Panc1 (cell line): ENCODE results near the gene RCN1. TPM values are rescaled to one million over a fixed set of nuclear protein-coding genes. Genes with fewer than 3 reads are reported as not detected.

Experiments used
- ATAC-seq: fragments of 200-7000 bp; cut with Tn5 transposase; 2 replicates; pipeline ENCODE4 v1.9.1; 2020; ENCODE audit warnings: mild to moderate bottlenecking, moderate library complexity
- BruUV-seq: library from RNA; stranded (reverse); fragments of 400-500 nt; replicated peaks from 2 replicates; lab custom pipeline; 2021; lab: Mats Ljungman, UMichigan
- CTCF ChIA-PET: fragments of 300-600 bp; sonication (Branson Sonifier 250); formaldehyde crosslinking; loops from one replicate; lab custom pipeline; 2022; ENCODE audit warnings: antibody characterized with exemption; lab: Charles Lee
- POLR2A ChIA-PET: fragments of 300-600 bp; sonication (Branson Sonifier 250); formaldehyde crosslinking; loops from one replicate; lab custom pipeline; 2022; ENCODE audit warnings: antibody characterized with exemption; lab: Charles Lee
- DNase-seq: peaks from one replicate; pipeline ENCODE4 v3.0.0-alpha.2; 2010; ENCODE audit warnings: low read depth, low spot score
- H3K27ac ChIP-seq: 2 replicates; pipeline ENCODE4 v1.5.1; 2011; ENCODE audit warnings: mild to moderate bottlenecking, low read length, inconsistent platforms
- H3K27me3 ChIP-seq: fragments of 200-500 bp; sonication (Bioruptor generic); 2 replicates; pipeline ENCODE4 v1.6.0; 2014; ENCODE audit warnings: low read length, inconsistent platforms; ENCODE audit not compliant: control insufficient read depth, insufficient read depth
- H3K36me3 ChIP-seq: fragments of 200-500 bp; sonication (Bioruptor generic); 2 replicates; pipeline ENCODE4 v1.5.1; 2014; ENCODE audit warnings: inconsistent platforms, mild to moderate bottlenecking, low read length, moderate library complexity; ENCODE audit not compliant: control insufficient read depth, insufficient read depth
- H3K4me1 ChIP-seq: 2 replicates; pipeline ENCODE4 v1.5.1; 2011; ENCODE audit warnings: inconsistent platforms, mild to moderate bottlenecking, low read length, moderate library complexity; ENCODE audit not compliant: control insufficient read depth, insufficient read depth
- H3K4me3 ChIP-seq, 2 experiments: 2 replicates each; pipeline ENCODE4 v1.5.1; 2011 to 2012; ENCODE audit warnings: low read depth in 2 of 2, low read length in 2 of 2, mild to moderate bottlenecking in 2 of 2, inconsistent platforms in 1 of 2, moderate library complexity in 1 of 2
- H3K9me3 ChIP-seq: fragments of 200-500 bp; sonication (Bioruptor generic); 2 replicates; pipeline ENCODE4 v1.5.1; 2014; ENCODE audit warnings: low read depth, mild to moderate bottlenecking, inconsistent platforms, low read length, moderate library complexity; ENCODE audit not compliant: control insufficient read depth, insufficient read depth
- CTCF ChIP-seq: fragments of 450-650 bp; IDR thresholded peaks from 2 replicates; pipeline ENCODE4 v1.5.1; 2017; ENCODE audit warnings: mild to moderate bottlenecking
- POLR2AphosphoS5 ChIP-seq: IDR thresholded peaks from 2 replicates; pipeline ENCODE4 v1.6.1; 2012; ENCODE audit warnings: mild to moderate bottlenecking, low read depth, low read length, moderate library complexity
- REST ChIP-seq, 2 experiments: IDR thresholded peaks; 2 replicates each; pipeline ENCODE4 v1.6.1; 2011 to 2012; ENCODE audit warnings: low read depth in 2 of 2, control low read depth in 1 of 2, low read length in 1 of 2, mild to moderate bottlenecking in 1 of 2, moderate library complexity in 1 of 2; ENCODE audit not compliant: insufficient read depth in 1 of 2
- SIN3A ChIP-seq: IDR thresholded peaks from 2 replicates; pipeline ENCODE4 v1.6.1; 2012; ENCODE audit warnings: low read depth, mild to moderate bottlenecking, low read length, moderate library complexity, borderline replicate concordance; ENCODE audit not compliant: insufficient read depth
- TCF7L2 ChIP-seq: IDR thresholded peaks from 2 replicates; pipeline ENCODE4 v1.6.1; 2011; ENCODE audit warnings: mild to moderate bottlenecking, low read depth, low read length, inconsistent platforms
- in situ Hi-C: cut with HindIII; loops from 2 replicates; pipeline ENCODE4 v1.10.0; 2016; ENCODE audit warnings: low sequenced_read_pairs, low pct_unique_long_range_greater_than_20kb
- intact Hi-C: fragments of 100-400 bp; cut with micrococcal nuclease; formaldehyde crosslinking; loops from one replicate; pipeline ENCODE4 v1.10.0; 2022; ENCODE audit not compliant: unreplicated experiment
- total RNA-seq: library from RNA; stranded (reverse); gene quantifications from one replicate; pipeline ENCODE4 v1.2.1, GENCODE V29; 2021; ENCODE audit not compliant: unreplicated experiment

Gene RCN1
- total RNA-seq, 1 experiment from 2014 or later = 120 TPM

DNA sequence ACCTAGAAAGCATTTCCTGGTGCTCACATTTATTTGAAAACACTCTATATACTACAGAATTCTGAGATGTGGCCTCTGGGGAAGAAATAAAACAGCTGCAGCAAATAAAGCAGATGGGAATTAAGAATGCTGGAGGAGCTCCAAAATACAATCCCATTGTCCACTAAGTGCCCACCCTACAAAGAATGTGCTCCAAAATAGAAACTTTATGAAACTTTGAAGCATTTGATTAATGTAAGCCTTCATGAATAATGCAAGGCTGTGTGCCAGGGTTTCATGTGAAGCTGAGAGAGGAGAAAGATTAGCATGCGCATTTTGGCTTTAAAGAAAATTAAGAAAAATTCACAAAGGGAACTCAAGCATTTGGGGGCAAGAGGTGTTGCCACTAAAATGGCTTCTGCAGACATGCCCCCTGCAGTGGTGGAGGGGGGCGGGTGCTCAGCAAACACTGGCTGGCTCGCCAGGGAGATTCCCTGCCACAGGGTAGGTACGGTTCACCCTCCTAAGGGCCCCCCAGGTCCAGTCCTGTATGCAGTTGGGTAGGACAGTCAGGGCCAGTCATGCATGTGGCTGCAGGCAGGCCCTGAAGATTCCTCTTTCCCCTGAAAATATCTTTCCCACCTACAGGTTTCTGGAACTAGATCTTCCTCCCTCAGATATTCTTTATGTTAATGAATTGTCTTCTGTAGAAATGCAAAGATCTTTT lies 46.6 kb upstream of the RCN1 start:
- Histone ChIP-seq H3K4me3 (no peak overlapping the region), H3K36me3 (no peaks in the 10 kb centered on the region), H3K27me3 (peaks cover 9% of the 10 kb centered on the region), H3K9me3 (no peaks in the 10 kb centered on the region), H3K27ac (no peak overlapping the region), H3K4me1 (no peaks in the 10 kb centered on the region)
- in situ Hi-C loops (no loop called here), intact Hi-C loops (no loop called here)
- POLR2A ChIA-PET = no interaction called here
- TF ChIP-seq POLR2AphosphoS5 (no peak), TCF7L2 (no peak)
- no peak for ATAC-seq
- DNase-seq = no peak
- CTCF ChIA-PET = no interaction called here
- BruUV-seq = no TSS peak

- CTCF ChIA-PET = no interaction called here
- no peak overlapping the region for H3K4me3 ChIP-seq
- no TSS peak for BruUV-seq
- no peaks in the 10 kb centered on the region for H3K4me1 ChIP-seq
- H3K27ac ChIP-seq = no peak overlapping the region
- in situ Hi-C loops = no loop called here
- POLR2A ChIA-PET = no interaction called here
- ATAC-seq = no peak
- H3K27me3 ChIP-seq = peaks cover 9% of the 10 kb centered on the region
- H3K9me3 ChIP-seq = no peaks in the 10 kb centered on the region
- TF ChIP-seq CTCF (no peak), REST (IDR thresholded peaks at IDR 0.05; ENCODE audit: insufficient read depth in 1 of 2, low read depth in 2 of 2, low read length in 1 of 2) (no peak), POLR2AphosphoS5 (no peak), TCF7L2 (no peak), SIN3A (no peak)
- no peak for DNase-seq
- intact Hi-C loops = no loop called here
- H3K36me3 ChIP-seq = no peaks in the 10 kb centered on the region
Observed at GRCh38 chr11:32045456-32045855, 45.4 kb upstream of the RCN1 start.

DNA sequence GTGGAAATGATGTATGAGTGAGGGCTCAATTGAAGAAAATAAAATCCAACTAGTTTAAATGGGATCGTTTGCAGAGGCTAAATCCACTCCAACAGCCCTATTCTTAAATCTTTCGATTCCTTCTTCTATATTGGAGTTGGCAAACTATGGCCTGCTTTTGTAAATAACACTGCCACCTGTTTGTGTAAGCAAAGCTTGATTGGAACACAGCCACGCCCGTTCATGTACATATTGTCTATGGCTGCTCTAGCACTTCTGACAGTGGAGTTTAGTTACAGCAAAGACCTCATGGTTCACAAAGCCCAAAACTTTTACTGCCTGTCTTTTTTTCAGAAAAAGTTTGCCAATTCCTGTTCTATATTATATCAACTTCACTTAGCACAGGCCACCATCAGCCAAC lies 40.6 kb upstream of the RCN1 start:
- intact Hi-C loops (loop anchor here (10.0 kb wide), 1 partner anchor 245 kb away; no protein-coding TSS in a partner anchor), in situ Hi-C loops (no loop called here)
- POLR2A ChIA-PET = no interaction called here
- Histone ChIP-seq H3K36me3 (no peaks in the 10 kb centered on the region), H3K9me3 (no peaks in the 10 kb centered on the region), H3K27ac (no peak overlapping the region), H3K27me3 (peaks cover 24% of the 10 kb centered on the region), H3K4me1 (no peaks in the 10 kb centered on the region), H3K4me3 (no peak overlapping the region)
- ATAC-seq (no peak), DNase-seq (no peak)
- TF ChIP-seq REST (IDR thresholded peaks at IDR 0.05; ENCODE audit: insufficient read depth in 1 of 2, low read depth in 2 of 2, low read length in 1 of 2) (no peak), CTCF (no peak), TCF7L2 (no peak), POLR2AphosphoS5 (no peak), SIN3A (no peak)
- CTCF ChIA-PET = interaction anchor here (0.9 kb wide), 1 partner anchor 126 kb away, joined by 5 read pairs; no protein-coding TSS in a partner anchor
- no TSS peak for BruUV-seq
